Adrenal gland (tissue), 12 donors: ENCODE data around the gene CCDC28A. TPM values are rescaled to one million over a fixed set of nuclear protein-coding genes. Genes with fewer than 3 reads are reported as not detected.

ENCODE experiments used
- DNase-seq, 7 donors: peaks; one replicate each; pipeline ENCODE4 v3.0.0-alpha.2; 2019 to 2020
- H3K27ac ChIP-seq, 5 donors: fragments of 200-600 bp; sonication (generic) in 4 of 5; 1 replicate in 3 of 5; 2 replicates in 2 of 5; pipeline versions ENCODE4 v1.5.1 to v1.8.0; 2016 to 2020; ENCODE audit warnings: mild to moderate bottlenecking in 1 of 5
- H3K27me3 ChIP-seq: fragments of 200-600 bp; 2 replicates; pipeline ENCODE4 v1.8.0; 2021
- H3K36me3 ChIP-seq, 2 donors: fragments of 200-600 bp; replicated peaks in 1 of 2; 1 replicate in 1 of 2; 2 replicates in 1 of 2; pipeline versions ENCODE4 v1.5.1 to v1.8.0; 2018 to 2022
- H3K4me1 ChIP-seq, 2 donors: fragments of 200-600 bp; replicated peaks in 1 of 2; 1 replicate in 1 of 2; 2 replicates in 1 of 2; pipeline versions ENCODE4 v1.5.1 to v1.8.0; 2018 to 2021
- H3K4me3 ChIP-seq, 4 donors: fragments of 200-600 bp; sonication (generic) in 3 of 4; one replicate each; pipeline ENCODE4 v1.5.1; 2016 to 2018
- H3K9me3 ChIP-seq, 3 donors: fragments of 200-600 bp; sonication (generic) in 1 of 3; replicated peaks in 1 of 3; 1 replicate in 2 of 3; 2 replicates in 1 of 3; pipeline versions ENCODE4 v1.5.1 to v1.8.0; 2016 to 2021
- CTCF ChIP-seq, 6 experiments: fragments of 450-650 bp in 4 of 6; fragments of 200-600 bp in 2 of 6; sonication (generic) in 1 of 6; IDR thresholded peaks; 1 replicate in 5 of 6; 2 replicates in 1 of 6; pipeline versions ENCODE4 v1.5.1 to v1.8.0; 2016 to 2021; ENCODE audit warnings: antibody characterized with exemption in 6 of 6, mild to moderate bottlenecking in 2 of 6, moderate library complexity in 1 of 6
- POLR2A ChIP-seq, 2 donors: fragments of 450-650 bp; IDR thresholded peaks; one replicate each; pipeline ENCODE4 v1.6.1; 2017; ENCODE audit warnings: antibody characterized with exemption in 2 of 2, mild to moderate bottlenecking in 2 of 2, moderate library complexity in 1 of 2
- WGBS, 4 donors: extraction: QIAGEN DNeasy Blood & Tissue Kit in 2 of 4; methylation state at CpG; one replicate each; pipeline versions ENCODE4 v1.1.5 to v1.1.7; 2013 to 2017; 5-methylcytosine and 5-hydroxymethylcytosine counted together
- intact Hi-C, 2 donors: fragments of 100-400 bp; cut with DNase I; formaldehyde crosslinking; loops; one replicate each; pipeline versions ENCODE4 v1.14.1 to v1.15.0; 2022 to 2023
- polyA plus RNA-seq, 3 donors: library from polyadenylated mRNA; stranded (reverse); fragments of 200-250 nt in 2 of 3; fragments of 350-450 nt in 1 of 3; fragmentation: Illumina TruSeq in 1 of 3; extraction: RNeasy Lipid Tissue Mini Kit (QIAGEN cat#74804) in 1 of 3; gene quantifications; one replicate each; pipeline ENCODE4 v1.2.3, GENCODE V29; 2013 to 2014
- total RNA-seq, 9 donors: library from RNA; depleted of rRNA in 4 of 9; stranded (reverse); fragments of >200 nt in 4 of 9; fragments of 120-200 nt in 1 of 9; fragmentation: NEBNext Ultra II Directional in 1 of 9; extraction: Animal tissue kit (Norgen Biotek cat#: 25700) in 1 of 9; gene quantifications; one replicate each; pipeline versions ENCODE4 v1.1.0 to v1.2.4, GENCODE V29; 2013 to 2023
- donor health status: healthy with polysubstance abuse.
- donor health status: Bipolar disorder and iron deficiency.
- donor health status: DM: yes; HTN: yes; CAD: no.
- donor health status: DM: no; HTN: no; CAD: no.
- donor health status: DM: no; HTN: no; CAD: no.
- donor health status: DM: yes; HTN: yes; CAD: no.

CCDC28A gene
- total and polyA plus RNA-seq, 12 donors: 24.1 to 70.0 (median 44.2) TPM

- H3K4me3 ChIP-seq: no peak overlapping the region
- no peaks in the 10 kb centered on the region for H3K27me3 ChIP-seq
- no peaks in the 10 kb centered on the region for H3K4me1 ChIP-seq
- peak in 2 of 7 donors; percentile 21 to 79 for DNase-seq
- H3K9me3 ChIP-seq: no peaks in the 10 kb centered on the region
- WGBS, 4 donors: 57 to 64% (median 62%) methylated on average over 4 of the region's 4 CpGs
- no peak overlapping the region for H3K27ac ChIP-seq
- H3K36me3 ChIP-seq: no peaks in the 10 kb centered on the region
- intact Hi-C loops: no loop called here
- no peak for TF ChIP-seq CTCF (IDR thresholded peaks at IDR 0.05)
- TF ChIP-seq POLR2A (IDR thresholded peaks at IDR 0.05): no peak
Observed at GRCh38 chr6:138833816-138834539, 60.4 kb downstream of the CCDC28A start.

GRCh38 chr6:138837246-138837645 is 63.7 kb downstream of the CCDC28A start:
- no peak overlapping the region for H3K27ac ChIP-seq
- H3K4me1 ChIP-seq: no peaks in the 10 kb centered on the region
- H3K9me3 ChIP-seq: peaks cover 0 to 4% (median 0%) of the 10 kb centered on the region in 3 donors
- H3K4me3 ChIP-seq: no peak overlapping the region
- H3K27me3 ChIP-seq: no peaks in the 10 kb centered on the region
- intact Hi-C loops: no loop called here
- DNase-seq: no peak
- no peaks in the 10 kb centered on the region for H3K36me3 ChIP-seq
- TF ChIP-seq CTCF (IDR thresholded peaks at IDR 0.05) (no peak), POLR2A (IDR thresholded peaks at IDR 0.05) (no peak)
- 78 to 90% (median 88%) methylated on average over 6 of the region's 6 CpGs for WGBS, 4 donors

Other genes starting within 250 kb of the CCDC28A start
- under 1 TPM in 5 of 9 donors, not detected in 4; 0.06 to 0.39 (median 0.19) TPM for gene ECT2L, start 22.3 kb downstream of the CCDC28A start, total RNA-seq
- 1 to 10 TPM in 1 of 3 donors, under 1 TPM in 2; 0.07 to 1.3 (median 0.20) TPM for gene ECT2L, start 22.3 kb downstream of the CCDC28A start, polyA plus RNA-seq
- 10 to 100 TPM; 19.1 to 36.8 (median 26.1) TPM for gene REPS1, start 214.5 kb downstream of the CCDC28A start, total RNA-seq
- 10 to 100 TPM; 26.4 to 32.0 (median 28.8) TPM for gene REPS1, start 214.5 kb downstream of the CCDC28A start, polyA plus RNA-seq